GM12891 (cell line): ENCODE data around the gene ZNF24.

Source experiments
- POLR2A ChIP-seq: IDR thresholded peaks from 2 replicates; pipeline ENCODE4 v1.6.1; 2011; ENCODE audit warnings: low read depth, low read length, control low read depth
- POLR2AphosphoS5 ChIP-seq: IDR thresholded peaks from 2 replicates; pipeline ENCODE4 v1.6.1; 2011; ENCODE audit warnings: low read depth, low read length, control low read depth
- TAF1 ChIP-seq: IDR thresholded peaks from 2 replicates; pipeline ENCODE4 v1.6.1; 2011; ENCODE audit warnings: low read depth, low read length, control low read depth

GRCh38 chr18:35282353-35282752 lies 61.9 kb downstream of the ZNF24 start:
- TF ChIP-seq POLR2AphosphoS5 (no peak), POLR2A (no peak), TAF1 (no peak)
